WI38 (cell line): Measurements from ENCODE around the gene NDUFB4.
A peak's percentile ranks its signal among the peaks of the same experiment; 100 is the strongest.

ENCODE experiments used
- H3K4me3 ChIP-seq: 2 replicates; pipeline ENCODE4 v1.5.1; 2011; ENCODE audit warnings: low read depth, mild to moderate bottlenecking, control low read depth, low read length
- TF ChIP-seq, protein P1 (sequence below): IDR thresholded peaks from 2 replicates; pipeline ENCODE4 v1.5.1; 2012; ENCODE audit warnings: low read depth, mild to moderate bottlenecking, control low read depth, low read length

NDUFB4 gene

DNA sequence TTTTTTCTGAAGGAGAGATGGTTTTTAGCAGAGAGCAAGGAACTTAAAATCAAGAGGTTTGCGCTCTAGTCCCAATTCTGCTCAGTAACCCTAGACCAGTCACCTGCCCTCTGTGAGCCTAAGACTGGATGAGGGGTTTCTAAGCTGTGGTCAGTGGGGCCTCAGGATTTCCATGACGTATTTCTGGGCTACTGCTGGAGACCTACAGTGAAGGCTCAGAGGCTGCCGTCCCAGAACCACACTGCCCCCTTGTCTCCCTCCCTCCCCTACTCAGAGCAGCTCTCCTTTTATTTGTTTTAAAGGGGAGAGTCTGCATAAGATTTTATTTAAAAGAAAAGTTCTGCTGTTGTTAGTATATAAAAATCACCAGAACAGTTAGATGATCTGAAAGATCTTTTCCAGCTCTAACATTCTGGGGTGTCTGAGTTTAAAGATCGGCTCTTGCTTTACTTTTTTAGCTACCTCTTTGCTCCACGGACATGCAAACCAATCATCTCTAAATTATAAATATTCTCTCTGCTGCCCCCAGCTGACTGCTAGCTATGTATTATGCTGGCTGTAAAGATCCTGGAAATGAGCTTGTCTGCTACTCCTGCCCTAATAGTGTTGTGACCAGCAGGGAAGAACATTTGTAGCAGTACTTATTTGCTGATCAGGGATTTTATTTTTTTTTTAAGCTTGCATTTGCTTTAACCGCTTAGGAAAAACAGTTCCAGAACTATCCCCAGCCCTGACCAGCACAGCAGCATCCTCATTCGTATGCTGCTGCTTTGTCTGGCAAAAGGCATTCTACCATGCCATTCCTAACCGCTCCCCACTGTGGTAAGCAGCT, 28.6 kb upstream of the NDUFB4 start:
- TF ChIP-seq, protein P1, sequence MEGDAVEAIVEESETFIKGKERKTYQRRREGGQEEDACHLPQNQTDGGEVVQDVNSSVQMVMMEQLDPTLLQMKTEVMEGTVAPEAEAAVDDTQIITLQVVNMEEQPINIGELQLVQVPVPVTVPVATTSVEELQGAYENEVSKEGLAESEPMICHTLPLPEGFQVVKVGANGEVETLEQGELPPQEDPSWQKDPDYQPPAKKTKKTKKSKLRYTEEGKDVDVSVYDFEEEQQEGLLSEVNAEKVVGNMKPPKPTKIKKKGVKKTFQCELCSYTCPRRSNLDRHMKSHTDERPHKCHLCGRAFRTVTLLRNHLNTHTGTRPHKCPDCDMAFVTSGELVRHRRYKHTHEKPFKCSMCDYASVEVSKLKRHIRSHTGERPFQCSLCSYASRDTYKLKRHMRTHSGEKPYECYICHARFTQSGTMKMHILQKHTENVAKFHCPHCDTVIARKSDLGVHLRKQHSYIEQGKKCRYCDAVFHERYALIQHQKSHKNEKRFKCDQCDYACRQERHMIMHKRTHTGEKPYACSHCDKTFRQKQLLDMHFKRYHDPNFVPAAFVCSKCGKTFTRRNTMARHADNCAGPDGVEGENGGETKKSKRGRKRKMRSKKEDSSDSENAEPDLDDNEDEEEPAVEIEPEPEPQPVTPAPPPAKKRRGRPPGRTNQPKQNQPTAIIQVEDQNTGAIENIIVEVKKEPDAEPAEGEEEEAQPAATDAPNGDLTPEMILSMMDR = 0 out of 2 replicates have a peak, but pooled peaks have one; percentile 35
- H3K4me3 ChIP-seq = peak overlapping the region; percentile 8

DNA sequence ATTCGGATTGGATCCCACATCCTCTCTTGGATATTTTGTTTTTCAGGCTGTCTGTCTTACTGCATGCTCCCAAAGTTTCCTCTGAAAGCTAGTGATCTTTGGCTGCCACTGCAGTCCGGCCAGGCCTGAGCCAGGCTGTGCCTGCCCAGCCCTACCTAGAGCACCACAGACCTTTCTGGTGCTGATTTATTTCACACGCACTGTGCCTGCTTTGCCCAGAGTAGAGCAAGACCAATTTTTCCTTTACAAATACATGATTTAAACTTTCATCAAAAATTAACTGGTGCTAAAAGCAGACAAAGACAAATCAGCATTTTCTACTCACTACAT, 28.0 kb upstream of the NDUFB4 start:
- TF ChIP-seq, protein P1 = no peak
- H3K4me3 ChIP-seq = no peak overlapping the region

DNA sequence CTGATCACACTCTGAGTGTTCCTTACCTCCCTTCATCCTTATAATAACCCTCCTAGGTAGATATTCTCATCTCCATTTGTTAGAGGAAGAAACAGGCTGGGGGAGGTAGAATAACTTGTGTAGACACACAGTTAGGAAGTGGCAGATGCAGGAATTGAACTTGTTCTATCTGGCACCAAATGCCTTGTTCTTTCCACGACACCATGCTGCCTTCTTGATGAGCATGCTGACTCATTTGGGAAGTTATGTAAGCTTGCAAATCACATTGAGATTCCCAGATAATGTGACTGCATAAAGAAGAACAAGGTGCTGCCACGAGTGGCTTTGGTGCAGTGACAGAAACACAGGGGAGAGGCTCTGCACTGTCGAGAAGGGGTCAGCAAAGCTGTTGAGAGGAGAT, 27.5 kb upstream of the NDUFB4 start:
- H3K4me3 ChIP-seq = no peak overlapping the region
- TF ChIP-seq, protein P1 = no peak

DNA sequence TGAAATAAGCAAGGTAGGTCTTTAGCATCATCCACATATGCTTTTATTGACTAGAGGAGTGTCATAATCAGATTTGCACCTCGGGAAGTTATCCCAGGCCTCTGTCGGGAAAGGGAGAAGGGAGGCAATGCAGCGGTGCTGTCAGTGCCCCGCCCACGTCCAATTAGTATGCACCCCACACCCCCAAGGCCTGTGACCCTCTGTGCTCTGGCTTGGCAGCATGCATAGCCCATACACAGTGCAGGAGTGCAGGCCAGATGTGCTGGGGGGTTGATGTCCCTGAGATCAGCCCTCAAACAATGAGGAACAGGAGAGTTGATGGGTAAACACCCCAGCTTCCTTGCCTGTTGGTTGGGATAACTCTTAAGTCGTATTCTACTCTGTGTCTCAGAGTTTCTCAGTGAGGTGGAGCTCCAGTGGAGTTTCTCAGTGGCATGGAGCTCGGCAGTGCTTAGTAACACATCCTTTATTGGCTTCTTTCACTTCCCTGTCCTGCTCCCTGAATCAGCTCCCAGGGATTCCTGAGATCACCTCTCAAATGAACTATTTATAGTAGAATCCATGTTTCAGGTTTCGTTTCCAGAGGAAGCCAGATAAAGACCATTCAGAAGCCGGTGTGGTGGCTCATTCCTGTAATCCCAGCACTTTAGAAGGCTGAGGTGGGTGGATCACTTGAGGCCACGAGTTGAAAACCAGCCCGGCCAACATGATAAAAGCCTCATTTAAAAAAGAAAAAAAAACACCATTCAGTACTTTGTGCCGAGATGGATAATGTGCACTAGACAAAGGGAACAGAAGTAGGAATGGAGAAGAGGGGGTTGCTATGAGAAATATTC, 26.7 kb upstream of the NDUFB4 start:
- no peak overlapping the region for H3K4me3 ChIP-seq
- TF ChIP-seq, protein P1 = no peak

DNA sequence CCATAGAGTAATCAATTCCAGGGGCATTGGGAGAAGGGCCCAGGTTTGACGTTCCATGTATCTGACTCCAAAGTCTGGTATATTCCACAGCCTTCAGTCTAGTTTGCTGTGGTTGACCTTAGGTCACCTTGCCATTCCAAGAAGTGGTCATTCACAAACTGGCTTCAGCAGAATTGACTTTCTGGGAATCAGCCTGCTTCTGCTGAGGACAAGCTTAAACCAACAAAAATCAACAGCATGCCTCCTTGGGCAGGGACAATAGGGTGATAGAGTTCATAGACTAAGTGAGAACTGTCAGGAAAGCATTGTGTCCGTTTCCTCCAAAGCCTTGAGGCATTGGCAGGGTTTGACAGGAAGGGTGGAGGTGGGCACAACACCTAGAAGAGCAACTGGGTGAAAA, 24.1 kb upstream of the NDUFB4 start:
- TF ChIP-seq, protein P1 = no peak

DNA sequence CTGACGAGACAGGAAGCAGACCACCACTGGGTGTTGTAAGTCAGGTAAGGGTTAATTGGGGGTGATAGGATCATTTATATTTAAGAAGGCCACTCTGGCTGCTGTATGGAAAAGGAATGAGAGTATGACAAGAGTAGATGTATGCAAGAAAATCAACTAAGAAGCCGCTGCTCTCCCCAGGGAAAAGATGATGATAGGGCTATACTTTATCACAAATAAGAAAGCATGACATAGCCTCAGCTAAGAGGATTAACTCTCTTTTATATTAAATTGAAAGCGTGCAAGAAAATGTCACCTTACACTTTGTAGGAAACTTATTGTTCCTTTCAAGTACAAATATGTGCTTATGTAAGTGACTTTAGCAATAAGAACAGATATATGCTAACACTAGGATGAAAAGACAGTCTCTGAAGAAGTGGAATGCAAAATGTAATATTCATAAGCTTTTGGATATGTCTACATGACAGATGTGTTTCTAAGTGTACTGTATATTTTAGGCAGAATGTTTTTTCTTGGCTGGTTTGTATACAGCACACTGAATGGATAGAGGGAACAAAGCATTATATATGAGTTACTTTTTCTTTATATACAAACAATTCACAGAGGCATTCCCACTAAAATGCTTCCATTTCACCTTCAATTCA, 8.7 kb upstream of the NDUFB4 start:
- H3K4me3 ChIP-seq = no peak overlapping the region
- TF ChIP-seq, protein P1 = no peak

More for the DNA sequence above, 24.1 kb upstream of the NDUFB4 start:
- no peak overlapping the region for H3K4me3 ChIP-seq
